Epithelial cell of prostate (primary cell): Measurements from ENCODE around the gene RGS7BP.
"Not testable (repeated sequence)": the region's sequence is repeated elsewhere in the genome, so short reads cannot be mapped to it uniquely, and the experiment has no call there.

ENCODE experiments used
- DNase-seq: peaks from one replicate; pipeline ENCODE4 v3.0.0-alpha.2; 2011; ENCODE audit warnings: low read depth, low spot score
- H3K27ac ChIP-seq: fragments of 450-650 bp; 2 replicates; pipeline ENCODE4 v1.5.1; 2017; ENCODE audit warnings: mild to moderate bottlenecking

RGS7BP gene

DNA sequence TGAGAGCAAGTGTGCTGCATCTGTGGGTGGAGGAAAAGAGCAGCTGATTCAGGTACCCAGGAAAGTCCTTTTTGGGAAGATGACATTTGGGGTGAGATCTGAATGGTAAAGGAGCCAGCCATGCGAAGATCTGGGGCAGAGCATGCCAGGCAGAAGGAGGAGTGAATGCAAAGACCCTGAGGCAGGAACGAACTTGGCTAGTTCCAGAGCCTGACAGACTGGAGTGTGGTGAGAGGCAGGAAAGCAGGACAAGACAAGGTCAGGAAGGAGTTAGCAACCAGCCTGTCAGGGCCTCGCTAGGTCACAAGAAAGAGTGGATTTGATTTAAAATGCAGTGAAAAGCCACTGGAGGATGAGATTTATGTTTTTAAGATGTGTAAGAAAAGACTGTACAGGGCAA lies 28.2 kb downstream of the RGS7BP start:
- H3K27ac ChIP-seq, result no peak overlapping the region
- DNase-seq, result no peak

- no peak for DNase-seq
- no peak overlapping the region for H3K27ac ChIP-seq
Observed at GRCh38 chr5:64557911-64558310, 52.1 kb downstream of the RGS7BP start.

DNA sequence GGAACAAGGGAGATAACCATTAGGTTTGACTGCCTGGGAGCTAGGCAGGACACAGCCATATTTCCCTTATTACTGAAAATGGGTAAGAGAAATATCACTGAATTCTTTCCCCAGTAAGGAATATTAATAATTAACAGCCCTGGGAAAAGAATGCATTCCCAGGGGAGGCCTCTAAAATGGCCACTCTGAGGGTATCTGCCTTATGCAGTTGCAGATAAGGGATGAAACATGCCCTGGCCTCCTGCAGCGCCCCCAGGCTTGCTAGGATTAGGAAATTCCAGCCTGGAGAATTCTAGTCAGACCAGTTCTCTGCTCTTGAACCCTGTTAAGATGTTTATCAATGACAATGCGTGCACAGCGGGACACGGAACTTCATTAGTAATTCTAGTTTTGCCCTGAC lies 52.8 kb downstream of the RGS7BP start:
- not testable (repeated sequence) for DNase-seq, H3K27ac ChIP-seq

GRCh38 chr5:64566310-64566916 lies 60.6 kb downstream of the RGS7BP start:
- DNase-seq, result no peak
- H3K27ac ChIP-seq, result no peak overlapping the region

DNA sequence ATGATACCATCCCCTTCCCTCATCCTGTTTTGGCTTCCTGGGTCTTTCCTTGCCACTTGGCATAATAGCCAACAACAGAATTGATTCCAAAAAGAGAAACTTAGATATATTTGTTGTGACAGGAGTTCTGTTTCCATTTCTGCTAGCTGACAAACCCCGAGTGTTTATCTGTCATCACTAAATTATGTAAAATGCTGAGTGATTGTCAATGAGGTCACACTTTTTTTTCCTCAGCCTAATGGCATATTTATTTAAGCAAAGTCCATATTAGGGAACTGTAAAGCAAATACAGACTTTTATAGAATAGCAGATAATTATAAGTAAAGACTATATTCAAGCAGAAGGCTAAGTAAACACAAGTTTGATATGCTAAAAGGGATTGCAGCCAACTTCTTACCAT lies 64.0 kb downstream of the RGS7BP start:
- no peak for DNase-seq
- H3K27ac ChIP-seq, result no peak overlapping the region

DNA sequence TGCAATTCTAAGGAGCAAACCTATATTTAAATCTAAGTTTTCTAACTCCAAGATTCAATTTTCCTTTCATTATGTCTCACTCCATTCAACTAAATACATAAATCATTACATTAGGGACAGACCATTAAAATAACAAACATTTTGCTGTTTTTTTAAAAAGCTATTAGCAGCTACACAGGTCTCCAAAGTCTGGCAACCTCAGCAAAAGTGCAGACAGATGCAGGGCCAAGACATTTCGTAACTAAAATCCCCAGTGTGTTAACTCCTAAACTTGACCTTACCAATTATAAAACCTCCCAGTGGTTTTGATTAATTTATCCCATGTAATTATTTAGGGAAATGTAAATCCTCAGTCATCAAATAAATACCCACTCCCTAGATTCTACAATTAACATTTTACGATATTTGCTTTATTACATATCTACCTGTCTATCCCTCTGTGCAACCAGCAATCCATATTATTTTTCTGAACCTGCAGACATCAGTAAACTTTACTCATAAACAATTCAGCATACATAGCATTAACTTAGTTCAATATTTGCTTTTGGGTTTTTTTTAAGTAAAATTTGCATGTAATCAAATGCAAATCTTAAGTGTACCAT lies 64.7 kb downstream of the RGS7BP start:
- no peak overlapping the region for H3K27ac ChIP-seq
- DNase-seq, result no peak

DNA sequence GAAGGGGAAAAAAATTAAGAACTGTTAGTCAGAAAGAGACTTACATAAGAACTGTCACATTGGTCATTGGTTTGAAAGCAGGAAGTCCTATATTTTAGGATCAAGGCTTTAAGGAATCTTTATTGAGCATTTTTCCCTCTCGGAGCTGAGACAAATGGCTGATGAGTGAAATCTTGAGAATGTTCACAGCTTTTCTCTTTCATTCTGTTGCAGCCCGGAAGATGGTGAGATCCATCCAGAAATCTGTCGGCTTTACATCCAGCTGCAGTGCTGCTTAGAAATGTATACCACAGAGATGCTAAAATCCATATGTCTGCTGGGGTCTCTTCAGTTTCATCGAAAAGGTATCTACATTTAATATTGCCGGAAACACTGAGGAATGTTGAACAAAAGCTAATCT lies 69.7 kb downstream of the RGS7BP start:
- no peak overlapping the region for H3K27ac ChIP-seq
- no peak for DNase-seq

DNA sequence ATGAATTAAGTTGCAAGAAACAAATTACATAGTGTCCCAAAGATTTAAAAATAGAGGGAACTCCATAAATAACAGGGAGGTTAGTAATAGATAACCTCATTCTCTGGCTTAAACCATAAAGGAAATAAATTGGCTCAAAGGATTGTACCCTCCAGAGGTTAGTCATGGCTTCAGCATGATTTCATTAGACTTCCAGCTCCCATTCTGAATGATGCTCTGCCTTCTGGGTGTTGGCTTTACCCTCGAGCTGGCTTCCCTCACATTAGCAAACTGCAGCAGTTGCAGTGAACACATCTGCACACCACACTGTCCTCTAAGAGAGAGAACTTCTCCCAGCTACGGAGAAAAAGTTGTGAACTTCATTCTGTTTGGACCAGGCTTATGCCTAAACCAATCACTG lies 70.4 kb downstream of the RGS7BP start:
- no peak for DNase-seq
- no peak overlapping the region for H3K27ac ChIP-seq

DNA sequence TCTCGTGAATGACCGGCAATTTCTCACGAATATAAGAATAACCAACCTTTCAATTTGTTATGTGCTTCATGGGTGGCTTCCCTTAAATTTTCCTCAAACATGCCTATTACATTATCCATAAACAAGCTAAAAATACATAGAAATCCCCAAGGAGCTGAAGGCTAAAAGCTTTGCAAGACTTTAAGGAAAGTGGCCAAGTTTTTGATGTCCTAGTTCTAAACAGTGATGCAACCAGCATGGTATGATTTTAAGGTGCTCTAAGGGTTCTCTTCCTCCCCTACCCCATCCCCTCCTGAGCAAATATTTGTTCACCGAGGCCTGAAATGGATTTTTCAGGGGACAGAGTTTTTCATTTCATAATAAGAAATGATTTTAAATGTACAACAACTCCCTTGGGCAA lies 79.8 kb downstream of the RGS7BP start:
- no peak for DNase-seq
- H3K27ac ChIP-seq, result no peak overlapping the region

GRCh38 chr5:64587370-64587769 lies 81.6 kb downstream of the RGS7BP start:
- H3K27ac ChIP-seq, result no peak overlapping the region
- no peak for DNase-seq

DNA sequence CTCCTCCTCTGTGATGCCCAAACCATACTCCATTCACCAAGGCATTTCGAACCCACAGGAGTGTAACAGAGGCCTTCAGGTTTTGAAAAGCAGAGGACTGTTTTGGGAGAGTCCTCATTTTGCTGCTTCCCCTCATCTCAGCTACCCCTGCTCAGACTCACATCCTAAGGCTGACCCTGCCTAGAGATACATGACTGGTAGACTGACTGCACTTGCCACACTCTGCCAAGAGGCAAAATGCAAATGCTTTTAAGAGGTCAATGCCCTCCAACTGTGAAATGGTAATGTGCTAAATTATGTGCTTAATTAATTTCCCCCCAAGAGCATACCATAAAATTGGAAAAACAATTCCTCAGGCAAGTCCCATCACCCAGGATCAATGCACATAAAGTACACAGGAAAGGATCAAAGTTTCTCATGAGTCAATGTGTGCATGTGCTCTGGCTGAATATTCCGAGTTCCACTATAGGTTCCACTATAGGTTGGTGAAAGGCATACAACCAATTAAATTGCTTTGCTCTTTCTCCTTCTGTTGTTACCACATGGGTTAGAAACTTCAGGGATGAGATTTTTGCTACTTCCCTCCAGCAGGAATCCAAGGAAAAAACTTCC lies 87.0 kb downstream of the RGS7BP start:
- no peak overlapping the region for H3K27ac ChIP-seq
- DNase-seq, result no peak

DNA sequence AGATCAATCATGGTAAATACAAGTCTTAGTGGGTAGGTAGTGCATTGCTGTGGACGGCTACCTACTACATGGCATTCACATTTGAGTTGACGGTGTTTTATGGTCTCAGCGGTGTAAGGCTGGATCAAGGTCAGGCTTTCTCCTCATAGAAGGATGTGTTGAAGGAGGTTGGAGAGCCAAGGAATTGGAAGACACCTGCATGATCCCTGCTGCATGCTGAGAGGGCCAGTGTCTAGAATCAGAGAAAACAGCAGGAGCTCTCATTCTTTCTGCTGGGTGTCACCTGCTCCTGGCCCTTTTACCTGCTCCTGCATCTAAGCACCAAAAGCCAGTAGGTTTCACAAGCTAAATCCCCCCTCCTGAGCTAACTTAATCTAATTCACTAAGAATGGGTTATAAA lies 88.2 kb downstream of the RGS7BP start:
- DNase-seq, result no peak

GRCh38 chr5:64594601-64595000 lies 88.8 kb downstream of the RGS7BP start:
- no peak for DNase-seq
- H3K27ac ChIP-seq, result no peak overlapping the region

More for the DNA sequence above, 88.2 kb downstream of the RGS7BP start:
- no peak overlapping the region for H3K27ac ChIP-seq

GRCh38 chr5:64595031-64595855 lies 89.4 kb downstream of the RGS7BP start:
- DNase-seq, result no peak
- no peak overlapping the region for H3K27ac ChIP-seq

GRCh38 chr5:64599226-64599625 lies 93.4 kb downstream of the RGS7BP start:
- DNase-seq, result no peak
- no peak overlapping the region for H3K27ac ChIP-seq

DNA sequence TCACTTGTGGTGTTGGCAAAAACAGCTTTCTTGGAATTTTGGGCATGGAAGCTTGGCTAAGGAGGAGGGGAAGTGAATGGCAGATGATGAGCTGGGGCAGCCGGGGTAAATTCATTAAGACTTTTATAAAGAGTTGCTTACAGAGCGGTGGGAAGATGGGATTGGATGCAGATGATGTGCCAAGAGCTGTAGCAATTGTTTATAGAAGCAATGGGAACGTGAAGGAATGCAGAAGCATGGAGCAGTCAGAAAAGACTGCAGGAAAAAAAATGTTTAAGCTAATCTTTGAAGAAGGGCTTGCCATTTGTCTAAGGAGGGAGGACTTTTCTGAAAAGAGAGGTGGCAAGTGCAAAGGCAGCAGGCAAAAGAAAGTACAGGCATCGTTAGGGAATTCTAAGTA lies 97.9 kb downstream of the RGS7BP start:
- DNase-seq, result no peak
- H3K27ac ChIP-seq, result no peak overlapping the region

- no peak for DNase-seq
- no peak overlapping the region for H3K27ac ChIP-seq
Observed at GRCh38 chr5:64606926-64607325, 101.1 kb downstream of the RGS7BP start.

- no peak overlapping the region for H3K27ac ChIP-seq
- no peak for DNase-seq
Observed at GRCh38 chr5:64612344-64612961, 106.6 kb downstream of the RGS7BP start.

DNA sequence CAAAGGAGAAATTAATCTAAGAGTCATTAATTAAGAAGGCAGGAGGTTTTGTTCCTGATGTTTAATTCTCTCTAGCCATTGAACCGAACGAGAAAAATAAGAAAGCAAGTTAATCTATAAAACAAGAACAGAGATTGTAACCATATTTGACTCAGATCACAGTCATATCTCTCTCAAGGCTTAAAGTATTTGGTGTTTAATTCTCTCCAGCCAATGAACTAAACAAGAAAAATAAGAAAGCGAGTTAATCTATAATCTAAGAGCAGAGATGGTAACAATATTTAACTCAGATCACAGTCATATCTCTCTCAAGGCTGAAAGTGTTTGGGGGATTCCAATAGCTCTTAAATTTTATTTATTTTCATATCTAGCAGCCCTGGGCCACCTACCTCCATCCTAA lies 110.1 kb downstream of the RGS7BP start:
- H3K27ac ChIP-seq, result no peak overlapping the region
- no peak for DNase-seq

- no peak overlapping the region for H3K27ac ChIP-seq
- DNase-seq, result no peak
Observed at GRCh38 chr5:64619609-64620008, 113.8 kb downstream of the RGS7BP start.

DNA sequence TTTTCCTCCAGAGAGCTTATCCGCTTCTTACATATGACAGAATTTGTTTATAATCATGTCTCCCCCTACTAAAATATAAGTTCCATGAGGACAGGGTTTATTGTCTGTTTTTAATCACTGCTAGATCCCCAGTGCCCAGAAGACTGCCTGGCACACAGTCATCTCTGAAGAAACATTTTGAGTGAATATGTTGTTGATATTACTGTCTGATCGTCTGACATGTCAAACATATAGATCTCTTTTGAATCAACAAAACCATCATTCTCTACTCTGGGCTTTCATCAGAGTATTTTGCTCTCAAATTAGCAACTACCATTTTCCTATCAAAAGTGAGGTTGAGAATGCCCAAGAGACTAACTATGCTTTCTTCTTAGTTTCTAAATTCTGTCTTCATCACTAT lies 117.2 kb downstream of the RGS7BP start:
- H3K27ac ChIP-seq, result no peak overlapping the region
- no peak for DNase-seq
